Measurements from ENCODE around the gene EPS15. TPM values are rescaled to one million over a fixed set of nuclear protein-coding genes. Genes with fewer than 3 reads are reported as not detected.

The EPS15 gene
- total and polyA plus RNA-seq, 9 of the 15 experiments (the other 6 are each of a cell fraction or from before 2014, with no cell fraction given): 23.1 to 69.0 (median 41.7) TPM

- TF ChIP-seq JUND (IDR thresholded peaks at IDR 0.05; ENCODE audit: borderline replicate concordance, low read depth, low read length) (peak; percentile 99), JUND (tag; IDR thresholded peaks at IDR 0.05; ENCODE audit: borderline replicate concordance, low read depth, low read length) (peak; percentile 96; the same call in 2 of the 3 replicates), ETV5 (CRISPR knock-in tag; IDR thresholded peaks at IDR 0.05; ENCODE audit: low read depth) (no peak; the same call in 1 of the 2 replicates), CCNT2 (IDR thresholded peaks at IDR 0.05; ENCODE audit: borderline replicate concordance, extremely low read depth, insufficient read length, low read depth, low read length) (peak; percentile 91), ATF1 (CRISPR knock-in tag; IDR thresholded peaks at IDR 0.05) (no peak), ATF1 (tag; IDR thresholded peaks at IDR 0.05) (peak; percentile 60), WHSC1 (IDR thresholded peaks at IDR 0.05; ENCODE audit: low read length) (no peak), ZNF431 (CRISPR knock-in tag; IDR thresholded peaks at IDR 0.05) (no peak), SP2 (IDR thresholded peaks at IDR 0.05; ENCODE audit: extremely low read depth, low read depth, low read length, poor library complexity, severe bottlenecking) (no peak), E2F8 (IDR thresholded peaks at IDR 0.05; ENCODE audit: low read depth, partially characterized antibody) (no peak), THAP12 (CRISPR knock-in tag; IDR thresholded peaks at IDR 0.05) (no peak), ZFX (CRISPR knock-in tag; IDR thresholded peaks at IDR 0.05) (peak; percentile 72), ZNF274 (IDR thresholded peaks at IDR 0.05; ENCODE audit: borderline replicate concordance, low read depth, low read length) (no peak), RBM17 (IDR thresholded peaks at IDR 0.05; ENCODE audit: borderline replicate concordance, low read depth, low read length) (no peak), SAP30 (IDR thresholded peaks at IDR 0.05; ENCODE audit: borderline replicate concordance, insufficient read depth, low read depth, low read length, poor library complexity, severe bottlenecking) (no peak), TFAM (CRISPR knock-in tag; conservative IDR thresholded peaks at IDR 0.05) (no peak), L3MBTL2 (IDR thresholded peaks at IDR 0.05) (peak; percentile 31), RBM22 (IDR thresholded peaks at IDR 0.05; ENCODE audit: low read depth, low read length, poor library complexity, severe bottlenecking) (no peak), HMGN3 (IDR thresholded peaks at IDR 0.05; ENCODE audit: borderline replicate concordance, extremely low read depth, insufficient read length, low read depth, low read length) (peak; percentile 81), RFX5 (IDR thresholded peaks at IDR 0.05; ENCODE audit: low read depth, low read length) (no peak)
Observed at GRCh38 chr1:51519865-51520699, 1.0 kb upstream of the EPS15 start (continued).

All from K562 (cell line).